Measurements from ENCODE around the gene ASB3.

GRCh38 chr2:53632714-53633113 lies 154.0 kb downstream of the ASB3 start:
- TF ChIP-seq CTCF (IDR thresholded peaks at IDR 0.05) (no peak), POLR2A (IDR thresholded peaks at IDR 0.05) (no peak)

Measured in body of pancreas (tissue), 4 donors.